GM19023 (cell line): ENCODE measurements around the gene UBN1.
"Not testable (repeated sequence)": the region's sequence is repeated elsewhere in the genome, so short reads cannot be mapped to it uniquely, and the experiment has no call there.

Experiments used
- ATAC-seq: cut with Tn5 transposase; IDR thresholded peaks from one replicate; pipeline ENCODE4 v1.9.1; 2021; ENCODE audit warnings: mild to moderate bottlenecking, moderate library complexity; ENCODE audit not compliant: unreplicated experiment

Gene UBN1

GRCh38 chr16:4927661-4928060, 80.4 kb downstream of the UBN1 start:
- no peak for ATAC-seq

- no peak for ATAC-seq
Measured at GRCh38 chr16:4928227-4928626, 80.9 kb downstream of the UBN1 start.

- not testable (repeated sequence) for ATAC-seq
Measured at GRCh38 chr16:4929619-4930018, 82.3 kb downstream of the UBN1 start.

- ATAC-seq, result no peak
Measured at GRCh38 chr16:4931381-4931780, 84.1 kb downstream of the UBN1 start.
